PC-3 (cell line): ENCODE data around the gene PRSS1. TPM values are rescaled to one million over a fixed set of nuclear protein-coding genes. Genes with fewer than 3 reads are reported as not detected.

ENCODE experiments used
- ATAC-seq: fragments of 200-7000 bp; cut with Tn5 transposase; 2 replicates; pipeline ENCODE4 v1.9.1; 2020; ENCODE audit warnings: mild to moderate bottlenecking, moderate library complexity
- BruUV-seq: library from RNA; stranded (reverse); fragments of 400-500 nt; replicated peaks from 2 replicates; lab custom pipeline; 2021; lab: Mats Ljungman, UMichigan
- CTCF ChIA-PET: fragments of 300-600 bp; sonication (Branson Sonifier 250); formaldehyde crosslinking; loops from one replicate; lab custom pipeline; 2022; ENCODE audit warnings: antibody characterized with exemption; lab: Charles Lee
- POLR2A ChIA-PET: fragments of 300-600 bp; sonication (Branson Sonifier 250); formaldehyde crosslinking; loops from one replicate; lab custom pipeline; 2022; ENCODE audit warnings: antibody characterized with exemption; ENCODE audit not compliant: unreplicated experiment; lab: Charles Lee
- DNase-seq: peaks from one replicate; pipeline ENCODE4 v3.0.0-alpha.2; 2015
- H2AFZ ChIP-seq: fragments of 300-600 bp; sonication (generic); 2 replicates; pipeline ENCODE4 v1.6.0; 2016; ENCODE audit warnings: antibody characterized with exemption, low read length
- H3F3A ChIP-seq: fragments of 300-600 bp; sonication (generic); one replicate; pipeline ENCODE4 v1.6.0; 2017; ENCODE audit warnings: antibody characterized with exemption, low read length, control low read depth, mild to moderate bottlenecking; ENCODE audit not compliant: unreplicated experiment
- H3K27ac ChIP-seq: fragments of 300-600 bp; sonication (generic); 2 replicates; pipeline ENCODE4 v1.5.1; 2016; ENCODE audit warnings: mild to moderate bottlenecking, low read length
- H3K27me3 ChIP-seq: fragments of 300-600 bp; sonication (generic); 2 replicates; pipeline ENCODE4 v1.6.1; 2016; ENCODE audit warnings: low read length, mixed read lengths
- H3K36me3 ChIP-seq: fragments of 300-600 bp; sonication (generic); 2 replicates; pipeline ENCODE4 v1.6.1; 2016; ENCODE audit warnings: low read depth, mixed run types, low read length, mixed read lengths
- H3K4me1 ChIP-seq: fragments of 300-600 bp; sonication (generic); 2 replicates; pipeline ENCODE4 v1.5.1; 2016; ENCODE audit warnings: low read length; ENCODE audit not compliant: insufficient read depth
- H3K4me2 ChIP-seq: fragments of 300-600 bp; sonication (generic); 2 replicates; pipeline ENCODE4 v1.6.0; 2016; ENCODE audit warnings: low read length
- H3K4me3 ChIP-seq: fragments of 300-600 bp; sonication (generic); 2 replicates; pipeline ENCODE4 v1.5.1; 2016; ENCODE audit warnings: mild to moderate bottlenecking, low read length, mixed read lengths
- H3K79me2 ChIP-seq: fragments of 300-600 bp; sonication (generic); 2 replicates; pipeline ENCODE4 v1.6.1; 2017; ENCODE audit warnings: low read length, mixed read lengths
- H3K9ac ChIP-seq: fragments of 300-600 bp; sonication (generic); 2 replicates; pipeline ENCODE4 v1.6.0; 2016; ENCODE audit warnings: mild to moderate bottlenecking, low read length
- H3K9me2 ChIP-seq: fragments of 300-600 bp; sonication (generic); replicated peaks from 2 replicates; pipeline ENCODE4 v1.6.1; 2016; ENCODE audit warnings: mixed run types, low read length, mixed read lengths
- H3K9me3 ChIP-seq: fragments of 300-600 bp; sonication (generic); 2 replicates; pipeline ENCODE4 v1.6.1; 2016; ENCODE audit warnings: low read length, mixed read lengths
- H4K20me1 ChIP-seq: fragments of 300-600 bp; sonication (generic); 2 replicates; pipeline ENCODE4 v1.6.1; 2016; ENCODE audit warnings: low read length, mixed read lengths
- CTCF ChIP-seq: fragments of 300-600 bp; sonication (generic); conservative IDR thresholded peaks from 2 replicates; pipeline ENCODE4 v1.5.1; 2017; ENCODE audit warnings: antibody characterized with exemption, low read depth, mild to moderate bottlenecking, low read length
- EZH2 ChIP-seq: fragments of 300-600 bp; sonication (generic); IDR thresholded peaks from one replicate; pipeline ENCODE4 v1.6.1; 2017; ENCODE audit warnings: antibody characterized with exemption, mild to moderate bottlenecking, low read length; ENCODE audit not compliant: unreplicated experiment
- EZH2phosphoT487 ChIP-seq: fragments of 300-600 bp; sonication (generic); IDR thresholded peaks from 2 replicates; pipeline ENCODE4 v1.6.1; 2018; ENCODE audit warnings: mild to moderate bottlenecking, antibody characterized with exemption, low read length, borderline replicate concordance
- intact Hi-C: fragments of 100-400 bp; cut with micrococcal nuclease; formaldehyde crosslinking; loops from 2 replicates; pipeline ENCODE4 v1.9.0; 2023
- total RNA-seq: library from RNA; depleted of rRNA; stranded (reverse); fragments of >200 nt; gene quantifications from 2 replicates; pipeline ENCODE4 v1.2.3, GENCODE V29; 2014

PRSS1 gene
- total RNA-seq, 1 experiment from 2014 or later: not detected

- H3K36me3 ChIP-seq: peaks cover 3% of the 10 kb centered on the region; the same call in 1 of the 2 replicates
- H3K4me3 ChIP-seq: peak overlapping the region; percentile 83
- no peak overlapping the region for H2AFZ ChIP-seq
- BruUV-seq: no TSS peak
- ChIA-PET CTCF (interaction anchor here (1.8 kb wide), 1 partner anchor 12 kb away, joined by 8 read pairs; no protein-coding TSS in a partner anchor), POLR2A (interaction anchor here (0.6 to 1.0 kb wide), 2 partner anchors 13 to 18 kb away, joined by 5 to 7 read pairs; no protein-coding TSS in a partner anchor)
- H4K20me1 ChIP-seq: no peaks in the 10 kb centered on the region
- H3K4me2 ChIP-seq: peak overlapping the region; percentile 84
- H3F3A ChIP-seq: no peaks in the 10 kb centered on the region
- peak overlapping the region; percentile 99 for H3K27ac ChIP-seq
- H3K9me3 ChIP-seq: no peaks in the 10 kb centered on the region
- H3K9me2 ChIP-seq: no peaks in the 10 kb centered on the region
- peak; percentile 91 for DNase-seq
- peak; percentile 37 for ATAC-seq
- peaks cover 50% of the 10 kb centered on the region for H3K79me2 ChIP-seq
- H3K27me3 ChIP-seq: no peaks in the 10 kb centered on the region
- H3K4me1 ChIP-seq: peaks cover 70% of the 10 kb centered on the region
- intact Hi-C loops: no loop called here
- no peak for TF ChIP-seq CTCF
- H3K9ac ChIP-seq: peak overlapping the region; percentile 100
Observed at GRCh38 chr7:142795339-142795863, 46.1 kb downstream of the PRSS1 start.

DNA sequence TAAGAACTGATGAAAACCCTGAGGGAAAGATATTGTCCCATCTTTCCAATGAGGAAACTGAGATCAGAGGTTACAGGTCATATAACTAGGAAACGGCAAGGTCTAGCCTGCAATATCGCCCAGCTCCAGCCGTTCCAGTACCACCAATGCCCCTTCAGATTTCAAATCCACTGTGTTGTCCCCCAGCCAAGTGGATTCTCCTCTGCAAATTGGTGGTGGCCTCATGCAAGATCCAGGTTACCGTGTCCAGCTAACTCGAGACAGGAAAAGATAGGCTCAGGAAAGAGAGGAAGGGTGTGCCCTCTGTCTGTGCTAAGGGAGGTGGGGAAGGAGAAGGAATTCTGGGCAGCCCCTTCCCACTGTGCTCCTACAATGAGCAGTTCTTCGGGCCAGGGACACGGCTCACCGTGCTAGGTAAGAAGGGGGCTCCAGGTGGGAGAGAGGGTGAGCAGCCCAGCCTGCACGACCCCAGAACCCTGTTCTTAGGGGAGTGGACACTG, 46.8 kb downstream of the PRSS1 start:
- Histone ChIP-seq H3K79me2 (peaks cover 56% of the 10 kb centered on the region), H2AFZ (0 out of 2 replicates have a peak overlapping the region, but pooled peaks have one; percentile 36)
- CTCF ChIA-PET: interaction anchor here (1.8 kb wide), 1 partner anchor 13 kb away, joined by 8 read pairs; no protein-coding TSS in a partner anchor

More for the DNA sequence above, 46.8 kb downstream of the PRSS1 start:
- Histone ChIP-seq H4K20me1 (no peaks in the 10 kb centered on the region), H3K4me1 (peaks cover 65% of the 10 kb centered on the region), H3K4me2 (peak overlapping the region; percentile 84), H3K4me3 (peak overlapping the region; percentile 83), H3K9me3 (no peaks in the 10 kb centered on the region), H3K36me3 (peaks cover 7% of the 10 kb centered on the region; the same call in 1 of the 2 replicates), H3F3A (no peaks in the 10 kb centered on the region), H3K27me3 (no peaks in the 10 kb centered on the region), H3K9ac (peak overlapping the region; percentile 100), H3K9me2 (no peaks in the 10 kb centered on the region), H3K27ac (peak overlapping the region; percentile 99)
- POLR2A ChIA-PET: interaction anchor here (1.0 kb wide), 1 partner anchor 17 kb away, joined by 5 read pairs; no protein-coding TSS in a partner anchor
- TF ChIP-seq CTCF (no peak), EZH2 (no peak), EZH2phosphoT487 (no peak)
- BruUV-seq: TSS peak; percentile 77
- ATAC-seq (peak; percentile 41), DNase-seq (peak; percentile 47)
- intact Hi-C loops: loop anchor here (1.0 kb wide), 1 partner anchor 15 kb away; no protein-coding TSS in a partner anchor
